Measurements from ENCODE around the gene RAB5B.
A peak's percentile ranks its signal among the peaks of the same experiment; 100 is the strongest.
"Not testable (repeated sequence)": the region's sequence is repeated elsewhere in the genome, so short reads cannot be mapped to it uniquely, and the experiment has no call there.

The RAB5B gene

DNA sequence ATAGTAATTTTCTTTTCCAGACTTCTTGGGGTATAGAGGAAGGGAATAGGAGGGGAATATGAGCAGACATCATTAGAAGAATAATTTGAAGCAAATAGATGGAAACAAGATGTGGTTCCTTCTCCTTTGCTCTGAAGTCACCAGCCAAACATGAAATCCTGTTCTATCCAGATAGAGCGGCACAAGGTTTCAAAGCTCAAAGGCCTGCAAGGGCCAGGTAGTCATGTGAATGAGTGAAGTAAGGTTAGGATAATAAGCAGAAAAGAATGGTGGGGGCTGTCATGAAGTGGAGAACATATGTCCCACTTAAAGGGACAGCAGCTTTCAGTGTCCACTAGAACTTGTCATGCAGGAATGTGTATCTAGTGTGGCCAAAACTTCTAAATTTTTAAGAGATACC, 44.5 kb downstream of the RAB5B start:
- no peak for DNase-seq

DNA sequence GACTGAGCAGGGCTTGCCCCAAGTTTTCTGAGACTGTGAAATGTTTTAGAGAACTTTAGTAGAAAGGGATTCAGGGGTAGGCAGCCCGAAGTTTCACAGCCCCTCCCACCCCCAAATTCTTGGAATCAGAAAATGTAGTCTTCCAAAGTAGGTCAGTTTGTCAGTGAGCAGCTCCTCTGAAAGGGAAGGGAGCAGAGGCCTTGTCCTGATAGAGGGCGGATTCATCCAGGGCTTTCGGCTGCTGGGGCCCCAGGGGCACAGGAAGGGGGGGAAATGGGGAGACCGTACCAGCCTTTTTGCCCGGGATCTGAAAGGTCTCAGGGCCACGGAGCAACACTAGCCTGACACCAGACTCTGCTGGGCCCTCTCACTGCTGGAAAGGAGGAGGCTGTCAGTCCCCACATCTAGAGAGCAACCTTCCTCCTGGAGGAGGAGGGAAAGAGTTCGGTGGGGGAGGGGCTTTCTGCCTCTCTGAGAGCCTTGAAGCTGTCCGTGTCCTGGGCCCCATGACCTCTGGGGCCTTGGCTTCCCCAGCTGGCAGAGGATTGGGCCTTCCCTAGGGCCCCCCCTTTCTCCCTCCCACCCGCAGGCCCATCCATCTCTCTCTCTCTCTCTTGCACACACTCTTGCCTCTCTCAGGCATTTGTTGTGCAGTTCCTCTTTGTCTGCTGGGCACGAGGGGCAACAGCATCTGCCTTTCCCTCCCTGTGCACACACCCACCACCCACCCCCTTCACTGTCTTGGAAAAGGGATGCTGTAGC, 46.7 kb downstream of the RAB5B start, which contains the start of gene IKZF4:
Gene IKZF4 (plus strand): TSS at position 621 of the 762 bp plus-strand sequence. CDS start 451 bp downstream, outside the sequence.
- DNase-seq, result peak in 1 of 5 experiments; percentile 60

DNA sequence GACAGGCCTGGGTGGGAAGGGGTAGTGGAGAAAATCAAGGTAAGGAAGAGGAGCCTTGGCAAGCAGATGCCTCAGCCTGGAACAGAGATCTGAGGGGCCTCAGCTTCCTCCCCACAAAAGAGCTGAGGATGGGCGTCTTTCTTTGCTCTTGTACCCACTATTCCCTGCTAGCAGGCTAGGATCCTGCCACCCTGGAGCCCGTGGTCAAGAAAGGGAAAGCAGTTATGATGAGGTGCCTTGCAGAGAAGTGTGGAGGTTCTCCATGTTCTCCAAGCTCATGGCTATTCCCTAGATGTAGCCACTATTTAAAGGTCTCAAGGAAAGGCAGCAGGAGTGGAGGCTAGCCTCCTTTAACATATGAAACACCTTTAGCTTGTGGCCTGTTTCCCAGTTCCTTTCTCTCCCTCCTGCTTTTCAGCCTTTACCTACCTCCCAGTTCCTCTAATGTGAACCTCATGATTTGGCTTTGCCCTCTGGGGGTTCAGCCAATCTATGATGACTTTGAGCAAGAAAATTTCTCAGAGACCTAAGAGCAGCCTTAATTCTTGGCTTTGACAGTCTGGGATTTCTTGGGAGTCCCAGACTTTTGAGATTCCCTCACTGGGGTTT, 48.1 kb downstream of the RAB5B start:
- DNase-seq, result no peak

DNA sequence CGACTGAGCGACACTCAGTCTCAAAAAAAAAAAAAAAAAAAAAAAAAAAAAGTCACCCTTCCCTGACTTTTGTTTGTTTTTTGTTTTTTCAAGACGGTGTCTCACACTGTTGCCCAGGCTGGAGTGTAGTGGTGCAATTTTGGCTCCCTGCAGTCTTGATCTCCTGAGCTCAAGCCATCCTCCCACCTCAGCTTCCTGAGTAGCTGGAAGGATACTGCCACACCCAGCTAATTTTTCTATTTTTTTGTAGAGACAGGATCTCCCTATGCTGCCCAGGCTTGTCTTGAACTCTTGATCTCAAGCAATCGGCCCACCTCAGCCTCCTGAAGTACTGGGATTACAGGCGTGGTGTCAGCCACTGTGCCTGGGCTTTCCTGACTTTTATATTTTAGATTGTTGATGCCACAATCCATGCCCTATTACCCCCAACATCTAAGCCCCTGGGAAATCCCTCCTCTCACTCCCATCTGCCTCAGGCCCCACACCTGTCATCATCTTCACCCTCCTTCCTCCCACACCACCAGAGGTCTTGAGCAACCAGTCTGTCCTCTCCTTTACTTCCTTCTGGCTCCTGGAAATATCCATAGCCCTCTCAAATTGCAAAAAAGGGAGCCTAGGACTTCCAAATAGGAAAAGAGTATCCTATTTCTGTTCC, 54.8 kb downstream of the RAB5B start:
- no peak for DNase-seq

DNA sequence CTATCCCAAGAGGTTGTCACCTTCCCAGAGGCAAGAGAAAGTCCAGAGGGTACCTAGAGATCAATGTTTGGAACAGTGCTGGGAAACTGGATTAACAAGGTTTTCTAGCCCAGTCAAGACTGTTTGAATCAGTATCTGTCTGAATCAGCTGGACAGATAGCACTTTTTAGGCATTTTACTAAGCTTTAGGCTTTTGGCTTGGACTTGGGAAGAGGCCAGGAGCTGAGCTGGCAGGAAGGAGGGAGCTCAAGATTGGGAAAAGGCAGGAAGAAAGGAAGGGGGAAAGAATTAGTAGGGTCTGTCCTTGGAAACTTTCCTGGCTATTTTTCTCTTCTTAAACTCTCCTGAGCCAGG, 55.3 kb downstream of the RAB5B start:
- DNase-seq, result no peak

DNA sequence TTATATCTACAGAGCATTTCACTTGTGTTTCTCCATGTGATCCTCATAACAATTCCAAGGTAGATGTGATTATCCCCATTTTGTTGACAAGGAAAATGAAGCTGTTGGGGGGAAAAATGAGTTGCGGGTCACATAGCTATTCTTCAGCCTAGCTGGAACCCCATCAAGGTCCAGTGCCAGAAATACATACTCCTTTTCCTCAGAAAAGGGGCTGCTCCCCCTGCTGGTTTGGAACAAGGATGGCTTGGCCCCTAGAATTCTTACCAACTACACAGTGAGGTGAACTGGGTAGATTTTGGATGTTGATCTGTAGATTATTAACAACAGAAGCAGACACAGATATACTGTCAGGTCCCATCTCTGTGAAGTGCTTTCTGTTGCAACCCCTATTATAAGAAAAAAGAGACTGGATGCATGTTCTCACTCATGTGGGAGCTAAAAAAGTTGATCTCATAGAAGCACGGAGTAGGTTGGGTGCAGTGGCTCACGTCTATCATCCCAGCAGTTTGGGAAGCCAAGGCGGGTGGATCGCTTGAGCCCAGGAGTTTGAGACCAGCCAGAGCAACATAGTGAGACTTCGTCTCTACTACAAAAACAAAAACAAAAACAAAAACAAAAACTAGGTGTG, 55.9 kb downstream of the RAB5B start:
- peak in 2 of 5 experiments; percentile 28 to 60 for DNase-seq

DNA sequence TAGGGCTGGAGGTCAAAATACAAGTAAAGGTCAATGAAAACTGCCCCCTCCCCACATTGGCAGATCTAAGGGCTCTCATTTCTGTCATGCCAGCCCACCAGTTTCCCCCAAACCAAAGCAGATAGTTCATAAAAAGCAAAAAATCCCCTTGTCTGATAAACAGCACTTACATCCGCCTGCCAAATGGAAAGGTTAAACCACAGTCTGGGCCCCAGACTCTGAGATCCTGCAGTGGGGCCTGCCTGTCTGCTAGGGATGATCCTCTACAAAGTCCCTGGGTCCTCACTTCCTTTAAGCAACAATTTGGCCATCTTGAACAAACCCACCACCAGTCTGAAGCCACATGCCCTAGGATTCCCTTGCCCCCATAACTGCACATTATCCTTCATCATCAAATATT, 58.1 kb downstream of the RAB5B start:
- DNase-seq, result peak in 1 of 5 experiments; percentile 48

DNA sequence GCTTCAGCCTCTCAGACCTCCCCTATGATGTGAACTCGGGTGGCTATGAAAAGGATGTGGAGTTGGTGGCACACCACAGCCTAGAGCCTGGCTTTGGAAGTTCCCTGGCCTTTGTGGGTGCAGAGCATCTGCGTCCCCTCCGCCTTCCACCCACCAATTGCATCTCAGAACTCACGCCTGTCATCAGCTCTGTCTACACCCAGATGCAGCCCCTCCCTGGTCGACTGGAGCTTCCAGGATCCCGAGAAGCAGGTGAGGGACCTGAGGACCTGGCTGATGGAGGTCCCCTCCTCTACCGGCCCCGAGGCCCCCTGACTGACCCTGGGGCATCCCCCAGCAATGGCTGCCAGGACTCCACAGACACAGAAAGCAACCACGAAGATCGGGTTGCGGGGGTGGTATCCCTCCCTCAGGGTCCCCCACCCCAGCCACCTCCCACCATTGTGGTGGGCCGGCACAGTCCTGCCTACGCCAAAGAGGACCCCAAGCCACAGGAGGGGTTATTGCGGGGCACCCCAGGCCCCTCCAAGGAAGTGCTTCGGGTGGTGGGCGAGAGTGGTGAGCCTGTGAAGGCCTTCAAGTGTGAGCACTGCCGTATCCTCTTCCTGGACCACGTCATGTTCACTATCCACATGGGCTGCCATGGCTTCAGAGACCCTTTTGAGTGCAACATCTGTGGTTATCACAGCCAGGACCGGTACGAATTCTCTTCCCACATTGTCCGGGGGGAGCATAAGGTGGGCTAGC, 60.9 kb downstream of the RAB5B start:
- DNase-seq, result peak in 3 of 5 experiments; percentile 21 to 66 (median 29)

DNA sequence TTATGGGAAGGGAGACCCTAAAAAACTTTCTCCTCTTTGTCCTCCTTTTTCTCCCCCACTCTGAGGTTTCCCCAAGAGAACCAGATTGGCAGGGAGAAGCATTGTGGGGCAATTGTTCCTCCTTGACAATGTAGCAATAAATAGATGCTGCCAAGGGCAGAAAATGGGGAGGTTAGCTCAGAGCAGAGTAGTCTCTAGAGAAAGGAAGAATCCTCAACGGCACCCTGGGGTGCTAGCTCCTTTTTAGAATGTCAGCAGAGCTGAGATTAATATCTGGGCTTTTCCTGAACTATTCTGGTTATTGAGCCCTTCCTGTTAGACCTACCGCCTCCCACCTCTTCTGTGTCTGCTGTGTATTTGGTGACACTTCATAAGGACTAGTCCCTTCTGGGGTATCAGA, 63.3 kb downstream of the RAB5B start:
- no peak for DNase-seq

DNA sequence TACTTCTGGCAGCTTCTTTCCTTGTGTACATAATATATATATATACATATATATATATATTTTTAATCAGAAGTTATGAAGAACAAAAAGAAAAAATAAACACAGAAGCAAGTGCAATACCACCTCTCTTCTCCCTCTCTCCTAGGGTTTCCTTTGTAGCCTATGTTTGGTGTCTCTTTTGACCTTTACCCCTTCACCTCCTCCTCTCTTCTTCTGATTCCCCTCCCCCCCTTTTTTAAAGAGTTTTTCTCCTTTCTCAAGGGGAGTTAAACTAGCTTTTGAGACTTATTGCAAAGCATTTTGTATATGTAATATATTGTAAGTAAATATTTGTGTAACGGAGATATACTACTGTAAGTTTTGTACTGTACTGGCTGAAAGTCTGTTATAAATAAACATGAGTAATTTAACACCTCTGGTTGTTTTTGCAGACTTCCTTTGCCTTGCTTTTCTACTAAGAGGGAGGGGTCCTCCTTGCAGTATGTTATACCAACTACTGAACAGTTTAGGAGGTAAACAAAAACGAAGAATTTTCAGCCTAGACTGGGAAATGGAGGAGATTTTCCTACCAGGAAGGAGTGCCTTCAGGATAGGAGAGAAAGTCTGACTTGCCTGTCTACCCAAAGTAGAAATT, 64.3 kb downstream of the RAB5B start:
- peak in 1 of 5 experiments; percentile 62 for DNase-seq

DNA sequence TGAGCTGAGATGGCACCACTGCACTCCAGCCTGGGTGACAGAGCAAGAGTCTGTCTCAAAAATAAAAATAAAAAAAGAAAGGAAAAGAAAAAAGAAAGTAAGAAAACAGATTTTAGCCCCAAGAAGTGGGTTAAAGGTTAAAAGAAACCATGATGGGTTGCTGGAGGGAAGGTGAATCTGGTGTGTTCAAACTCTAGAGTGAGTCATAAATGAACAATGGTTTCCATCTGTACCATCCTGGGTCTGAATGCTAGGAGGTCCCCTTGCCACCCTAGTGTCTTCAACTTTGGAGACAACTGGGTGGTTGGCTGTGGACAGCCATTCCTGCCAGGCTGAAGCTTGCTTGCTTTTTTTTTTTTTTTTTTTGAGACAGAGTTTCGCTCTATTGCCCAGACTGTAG, 66.3 kb downstream of the RAB5B start:
- DNase-seq, result peak in 1 of 5 experiments; percentile 73

DNA sequence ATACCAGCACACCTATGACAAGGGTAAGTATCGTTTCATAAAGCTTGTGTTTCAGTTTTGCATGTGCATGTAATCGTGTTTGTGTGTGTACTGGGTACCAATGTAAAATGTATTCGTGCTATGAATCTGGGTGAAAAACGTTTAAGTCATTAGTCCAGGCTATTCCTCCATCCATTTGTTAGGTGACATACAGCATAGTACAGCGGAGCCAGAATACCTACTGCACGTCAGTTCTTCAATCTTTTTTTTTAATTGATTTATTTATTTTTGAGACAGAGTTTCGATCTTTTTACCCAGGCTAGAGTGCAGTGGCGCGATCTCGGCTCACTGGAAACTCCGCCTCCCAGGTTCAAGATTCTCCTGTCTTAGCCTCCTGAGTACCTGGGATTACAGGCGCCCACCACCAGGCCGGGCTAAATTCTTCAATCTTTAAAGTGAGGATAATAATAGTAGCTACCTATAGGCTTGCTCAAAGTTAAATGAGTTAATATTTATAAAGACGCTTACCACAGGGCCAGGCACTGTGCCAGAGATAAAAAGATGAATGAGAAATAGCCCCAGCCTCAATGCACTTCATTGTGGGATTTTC, 67.2 kb downstream of the RAB5B start:
- DNase-seq, result no peak

DNA sequence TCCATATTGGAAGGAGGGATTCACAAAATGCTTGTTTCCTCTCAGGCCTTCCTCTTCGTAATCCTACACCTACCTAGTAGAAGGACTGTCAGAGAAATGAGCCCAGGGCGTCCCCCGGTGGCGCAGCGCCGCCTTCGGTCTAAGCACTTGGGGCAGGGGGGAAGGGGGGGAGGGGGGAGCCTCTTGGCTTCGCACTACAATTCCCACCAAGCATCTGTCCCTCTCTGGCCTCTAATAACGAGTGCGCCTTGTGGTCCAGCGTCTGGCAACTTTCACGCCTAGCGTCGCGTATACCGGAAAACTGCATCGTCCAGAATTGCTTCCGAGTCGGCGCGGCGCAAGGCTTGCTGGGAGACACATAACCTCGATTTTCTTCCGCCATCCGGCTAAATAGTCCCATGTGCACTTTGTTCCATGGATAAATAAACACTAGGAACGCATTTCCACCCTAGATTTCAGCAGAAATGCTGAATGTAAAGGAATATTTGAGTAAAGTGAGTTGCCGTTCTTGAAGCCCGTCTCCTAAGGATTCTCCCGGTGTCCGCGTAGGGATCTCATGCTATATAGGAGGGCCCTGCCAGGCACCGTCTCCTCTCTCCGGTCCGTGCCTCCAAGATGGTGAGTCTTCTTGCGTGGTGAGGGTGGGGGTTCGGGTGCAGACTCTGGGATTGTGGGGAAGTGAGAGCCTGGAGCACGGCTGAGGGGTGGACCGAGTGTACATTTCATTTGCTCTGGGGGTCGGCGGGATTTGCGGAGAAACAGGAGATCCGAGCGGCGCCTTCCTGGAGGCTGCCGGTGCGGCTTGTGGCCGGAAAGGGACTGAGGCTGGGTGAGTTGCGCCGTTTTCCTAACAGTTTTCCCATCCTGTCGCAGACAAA, 67.9 kb downstream of the RAB5B start, which contains the start of gene RPS26:
Gene RPS26 (plus strand): TSS at position 367 of the 878 bp plus-strand sequence. CDS start 249 bp downstream, at position 616.
- DNase-seq, result peak; percentile 73 to 100 (median 90)

DNA sequence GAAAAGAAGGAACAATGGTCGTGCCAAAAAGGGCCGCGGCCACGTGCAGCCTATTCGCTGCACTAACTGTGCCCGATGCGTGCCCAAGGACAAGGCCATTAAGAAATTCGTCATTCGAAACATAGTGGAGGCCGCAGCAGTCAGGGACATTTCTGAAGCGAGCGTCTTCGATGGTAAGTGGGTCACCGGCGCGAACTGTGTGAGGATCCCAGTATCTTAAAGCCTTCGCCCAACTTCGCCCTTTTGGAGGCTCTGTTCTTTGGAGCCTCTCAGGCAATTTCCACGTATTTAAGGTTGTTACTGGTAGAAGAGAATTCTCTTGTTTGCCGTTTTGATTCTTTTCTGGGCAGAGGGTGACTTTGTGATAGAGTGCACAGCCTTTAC, 68.5 kb downstream of the RAB5B start:
- not testable (repeated sequence) for DNase-seq

DNA sequence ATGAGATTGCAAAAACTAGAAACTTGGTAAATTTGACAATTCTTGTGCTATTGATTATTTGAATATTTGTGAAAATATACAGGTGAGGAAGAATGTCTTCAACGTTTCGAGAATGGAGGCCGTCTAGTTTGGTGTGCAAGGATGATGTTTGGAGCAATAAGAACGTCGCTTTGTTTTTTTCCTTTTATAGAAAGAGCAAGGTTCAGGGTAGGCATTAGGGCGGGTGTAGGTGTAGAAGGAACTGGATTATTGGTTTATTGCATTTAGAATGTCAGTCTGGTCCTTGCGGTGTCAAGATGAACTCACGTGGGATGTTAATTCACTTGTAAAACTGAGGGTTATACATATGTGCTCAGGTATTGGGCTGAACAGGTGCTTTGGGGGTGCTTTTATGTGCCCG, 69.0 kb downstream of the RAB5B start:
- DNase-seq, result no peak
